HG03103 (cell line): ENCODE results near the gene FOXC2.
"Not testable (repeated sequence)": the region's sequence is repeated elsewhere in the genome, so short reads cannot be mapped to it uniquely, and the experiment has no call there.

Experiments
- ATAC-seq: cut with Tn5 transposase; IDR thresholded peaks from one replicate; pipeline ENCODE4 v1.9.1; 2021; ENCODE audit warnings: low read depth; ENCODE audit not compliant: unreplicated experiment

Gene FOXC2

DNA sequence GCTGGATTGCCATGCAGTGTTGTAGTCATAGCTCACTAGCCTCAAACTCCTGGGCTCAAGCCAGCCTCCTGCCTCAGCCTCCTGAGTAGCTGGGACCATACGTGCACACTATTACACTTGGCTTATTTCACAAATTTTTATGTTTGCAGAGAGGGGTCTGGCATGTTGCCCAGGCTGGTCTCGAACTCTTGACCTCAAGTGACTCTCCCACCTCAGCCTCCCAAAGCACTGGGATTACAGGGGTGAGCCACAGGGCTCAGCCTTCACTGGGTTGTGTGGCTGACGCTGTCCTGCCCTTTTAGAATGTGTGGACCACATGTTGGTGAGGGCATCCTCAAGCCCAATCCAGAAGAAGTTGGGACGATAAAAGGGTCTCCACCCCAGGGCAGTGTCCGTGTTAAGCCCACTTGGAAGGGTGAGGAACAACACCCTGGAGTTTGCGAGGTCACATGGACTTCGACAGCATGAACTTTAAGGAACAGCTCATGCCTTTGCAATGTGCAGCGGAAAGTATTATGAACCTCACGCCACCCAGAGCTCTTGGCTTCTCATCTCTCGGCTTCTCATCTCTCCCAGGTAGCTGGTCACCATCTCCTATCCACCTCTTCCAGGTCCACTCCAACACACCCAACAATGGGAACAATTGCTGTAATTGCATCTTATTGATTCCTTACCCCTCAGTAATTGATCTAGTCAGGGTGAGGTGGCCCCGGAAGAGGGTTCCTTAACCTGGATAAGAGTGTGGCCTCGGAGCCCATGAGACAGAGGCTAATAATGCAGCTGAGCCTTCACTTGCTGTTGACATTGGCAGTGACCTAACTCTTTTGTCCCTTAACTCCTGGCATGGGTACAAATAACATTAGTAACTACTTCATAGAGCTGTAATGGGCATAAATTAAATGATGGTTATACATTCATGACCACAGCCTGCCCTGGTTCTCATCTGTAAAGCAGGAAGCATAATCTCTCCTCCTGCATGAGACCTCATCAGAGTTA lies 18.4 kb downstream of the FOXC2 start:
- ATAC-seq: no peak

DNA sequence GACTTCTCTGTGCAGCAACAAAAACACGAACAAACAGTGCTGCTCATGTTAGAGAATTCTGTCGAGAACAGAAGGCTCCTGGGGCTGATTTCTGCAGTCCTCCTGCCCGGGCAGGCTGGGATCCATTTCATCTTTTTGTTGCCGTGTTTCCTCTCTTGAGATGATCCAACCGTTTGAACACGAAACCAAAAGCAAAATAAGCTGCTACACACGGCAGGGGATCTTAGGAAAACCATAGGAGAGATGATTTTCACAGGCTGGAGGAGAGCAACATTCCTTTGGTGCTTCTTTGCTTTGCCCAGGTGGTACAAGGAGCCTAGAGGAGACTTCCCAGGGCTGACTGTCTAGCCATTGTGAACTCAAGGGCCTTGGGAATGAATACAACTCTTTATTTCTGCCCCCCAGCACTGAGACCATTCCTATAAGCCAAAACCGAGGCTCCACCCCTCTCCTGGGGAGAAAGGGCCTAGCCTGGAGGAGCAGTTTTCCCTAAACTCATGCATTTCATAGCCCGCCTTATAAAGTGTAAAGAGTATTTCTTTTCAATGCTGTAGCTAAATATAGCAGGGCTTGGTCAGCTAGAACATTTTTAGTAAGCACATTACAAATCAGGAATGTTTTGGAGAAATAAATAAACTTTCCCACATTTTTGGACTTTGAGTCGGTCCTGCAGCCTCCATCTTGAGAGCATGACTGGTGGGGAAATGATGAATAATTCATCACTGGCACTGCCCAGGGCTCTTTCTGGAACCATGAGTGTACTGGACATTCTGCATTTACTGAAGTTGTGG lies 19.4 kb downstream of the FOXC2 start:
- no peak for ATAC-seq

DNA sequence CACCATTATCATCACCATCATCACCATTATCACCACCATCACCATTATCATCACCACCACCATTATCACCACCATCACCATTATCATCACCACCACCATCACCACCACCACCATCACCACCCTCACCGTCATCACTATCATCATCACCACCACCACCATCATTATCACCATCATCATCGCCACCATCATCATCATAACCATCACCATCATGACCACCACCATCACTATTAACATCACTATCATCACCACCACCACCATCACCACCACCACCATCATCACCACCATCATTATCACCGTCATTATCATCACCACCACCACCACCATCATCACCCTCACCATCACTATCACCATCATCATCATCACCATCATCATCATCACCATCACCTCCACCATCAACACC lies 20.9 kb downstream of the FOXC2 start:
- ATAC-seq: no peak

DNA sequence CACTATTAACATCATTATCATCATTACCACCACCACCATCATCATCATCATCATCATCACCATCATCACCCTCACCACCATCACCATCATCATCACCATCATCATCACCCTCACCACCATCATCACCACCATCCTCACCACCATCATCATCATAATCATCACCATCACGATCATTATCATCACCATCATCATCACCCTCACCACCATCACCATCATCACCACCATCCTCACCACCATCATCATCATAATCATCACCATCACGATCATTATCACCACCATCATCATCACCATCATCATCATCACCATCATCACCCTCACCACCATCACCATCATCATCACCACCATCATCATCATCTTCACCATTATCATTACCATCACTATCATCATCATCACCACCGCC lies 21.3 kb downstream of the FOXC2 start:
- not testable (repeated sequence) for ATAC-seq

DNA sequence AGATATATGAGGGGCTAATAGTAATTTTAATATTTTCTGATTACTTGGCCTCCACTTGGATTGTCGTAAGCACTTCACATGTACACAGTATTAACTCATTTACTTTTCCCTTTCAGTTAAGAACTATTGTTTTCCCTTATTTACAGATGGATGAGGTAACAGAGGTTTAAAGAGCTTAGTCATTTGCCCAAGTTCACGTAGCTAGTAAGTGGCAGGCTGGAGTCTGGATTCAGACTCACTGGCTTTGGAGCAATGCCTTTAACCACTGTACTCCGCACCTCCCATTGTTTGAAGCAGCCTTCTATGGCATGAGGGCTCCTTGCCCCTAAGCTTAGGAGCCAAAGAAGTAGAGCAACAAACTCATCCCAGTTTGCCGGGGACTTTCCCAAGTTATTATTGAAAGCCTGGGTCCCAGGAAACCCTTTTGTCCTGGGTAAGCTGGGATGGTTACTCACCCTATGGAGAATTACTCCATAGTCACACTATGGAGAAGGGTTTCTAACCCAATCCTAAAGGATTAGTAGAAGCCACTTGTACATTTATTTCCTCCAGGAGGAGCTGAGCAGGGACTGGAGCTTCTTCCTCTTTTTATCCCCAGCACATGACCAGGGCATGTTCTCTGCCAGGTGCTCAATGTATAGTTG lies 24.0 kb downstream of the FOXC2 start:
- ATAC-seq: no peak

DNA sequence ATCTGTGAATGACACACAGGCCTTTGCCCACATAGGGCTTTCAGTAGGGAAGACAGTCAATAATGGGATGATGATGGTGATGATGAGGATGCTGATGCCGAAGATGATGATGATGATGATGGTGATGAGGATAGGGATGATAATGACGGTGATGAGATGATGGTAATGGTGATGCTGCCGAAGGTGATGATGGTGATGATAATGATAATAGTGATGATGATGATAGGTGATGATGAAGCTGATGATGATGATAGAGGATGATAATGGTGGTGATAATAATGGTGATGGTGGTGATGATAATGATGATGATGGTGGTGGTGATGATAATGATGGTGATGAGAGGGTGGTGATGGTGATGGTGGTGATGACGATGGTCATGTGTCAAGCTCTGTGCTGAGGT lies 24.6 kb downstream of the FOXC2 start:
- ATAC-seq: no peak

DNA sequence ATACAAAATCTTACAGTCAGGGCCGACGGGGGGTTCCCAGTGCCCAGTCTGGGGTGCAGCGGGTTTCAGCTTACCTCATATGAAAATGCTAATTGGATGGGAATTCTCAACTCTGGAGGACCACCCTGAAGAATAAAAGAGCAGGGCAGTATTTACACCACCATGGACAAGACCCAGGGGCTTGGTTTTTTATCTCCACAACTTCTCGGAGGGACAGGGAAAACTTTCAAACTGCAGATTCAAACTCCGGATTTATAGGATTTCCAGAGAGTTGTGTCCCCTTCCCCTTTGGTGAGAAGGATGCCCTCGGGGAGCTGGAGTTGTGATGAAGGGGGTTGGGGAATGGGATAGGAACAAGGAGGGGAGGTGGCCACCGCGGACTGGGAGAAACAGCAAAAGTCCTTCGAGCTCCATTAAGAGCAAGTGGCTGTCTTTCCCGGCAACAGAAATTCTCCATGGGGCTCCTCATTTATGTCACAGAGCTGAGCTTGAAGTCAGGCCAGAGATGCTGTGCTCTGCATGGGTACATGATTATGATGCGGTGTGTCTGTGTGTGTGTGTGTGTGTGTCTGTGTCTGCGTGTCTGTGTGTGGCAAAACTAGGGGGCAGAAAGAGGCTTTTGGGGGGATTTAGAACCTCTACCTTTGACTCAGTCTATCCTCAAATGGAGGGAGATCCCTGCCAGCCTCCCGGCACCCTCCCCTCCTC lies 27.4 kb downstream of the FOXC2 start:
- ATAC-seq: no peak

DNA sequence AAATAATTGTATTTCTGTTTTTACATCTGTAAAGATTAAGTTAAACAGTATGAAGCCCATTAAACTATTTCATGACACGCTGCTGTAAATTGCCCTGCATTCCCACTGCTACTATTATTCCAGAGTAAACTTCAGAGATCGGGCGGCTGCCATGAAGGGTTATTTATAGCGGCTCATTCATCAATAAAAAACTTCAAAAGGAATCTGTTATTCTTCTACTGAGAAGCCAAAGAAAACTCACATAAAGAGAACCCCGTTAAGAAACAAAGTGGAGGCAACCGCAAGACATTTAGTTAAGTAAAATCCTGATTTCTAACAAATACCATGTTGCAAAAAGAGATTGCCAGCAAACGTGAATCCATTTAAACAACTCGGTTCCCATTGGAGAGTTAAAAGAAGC lies 28.1 kb downstream of the FOXC2 start:
- no peak for ATAC-seq

DNA sequence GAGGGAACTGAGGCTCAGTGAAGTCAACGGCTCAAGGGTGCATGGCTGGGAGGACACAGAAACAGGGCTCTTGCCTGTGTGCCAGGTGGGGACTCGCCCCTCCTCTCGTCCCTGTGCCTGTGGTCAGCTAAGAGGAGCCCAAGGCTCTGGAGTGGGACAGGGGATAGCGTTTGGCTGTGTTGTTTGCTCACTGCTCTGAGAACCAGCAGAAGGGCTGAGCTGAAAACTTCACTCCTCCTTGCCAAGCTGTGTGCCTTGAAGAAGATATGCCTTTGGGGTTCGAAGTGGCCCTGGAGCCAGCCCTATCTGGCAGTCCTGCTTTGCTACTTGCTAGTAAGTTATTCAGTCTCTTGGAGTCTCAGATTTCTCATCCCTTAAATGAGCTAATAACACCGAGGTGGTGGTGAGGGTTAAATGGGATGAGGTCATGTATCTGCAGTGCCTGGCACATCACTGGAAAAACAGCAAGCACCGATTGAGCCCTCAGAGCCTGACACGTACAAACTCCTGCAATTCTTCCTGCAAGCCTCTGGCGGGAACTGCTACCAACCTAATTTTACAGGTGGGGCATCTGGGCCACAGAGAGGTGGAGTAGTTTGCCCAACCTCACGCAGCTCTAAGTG lies 29.5 kb downstream of the FOXC2 start:
- no peak for ATAC-seq

DNA sequence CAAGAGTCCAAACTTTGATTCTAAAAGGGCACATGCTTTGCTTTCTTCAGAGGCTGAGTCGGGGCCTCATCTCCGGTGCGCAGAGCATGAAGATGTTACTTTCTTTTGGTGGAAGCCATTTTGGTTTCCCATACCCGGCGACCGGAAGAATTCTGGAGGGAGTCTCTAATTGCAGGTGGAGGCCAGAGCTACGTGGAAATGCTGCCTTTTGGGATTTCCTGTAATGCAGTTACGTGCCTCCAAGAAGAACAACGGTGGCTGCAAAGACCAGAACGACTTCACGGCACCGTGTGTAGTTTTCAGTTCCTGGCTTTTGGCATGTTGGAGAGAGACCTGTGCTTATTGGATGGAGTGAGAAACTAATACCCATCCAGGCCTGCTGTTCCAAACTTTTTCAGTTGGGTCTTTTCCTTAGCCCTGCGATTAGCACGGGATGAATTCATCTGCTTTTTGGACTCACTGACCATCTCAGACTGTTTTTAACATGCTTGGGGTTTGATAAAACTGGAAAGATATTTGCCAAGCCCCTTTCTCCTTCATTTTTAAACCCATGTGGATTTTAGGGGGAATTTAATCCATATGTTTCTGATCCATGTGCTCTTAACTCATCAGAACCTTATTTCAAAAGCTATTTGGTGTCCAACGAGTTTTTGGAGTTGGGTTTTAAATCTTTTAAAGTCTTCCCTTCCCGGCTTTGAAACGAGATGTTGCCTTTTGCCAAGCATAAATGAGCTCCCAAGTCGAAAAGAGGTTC lies 30.7 kb downstream of the FOXC2 start:
- no peak for ATAC-seq

DNA sequence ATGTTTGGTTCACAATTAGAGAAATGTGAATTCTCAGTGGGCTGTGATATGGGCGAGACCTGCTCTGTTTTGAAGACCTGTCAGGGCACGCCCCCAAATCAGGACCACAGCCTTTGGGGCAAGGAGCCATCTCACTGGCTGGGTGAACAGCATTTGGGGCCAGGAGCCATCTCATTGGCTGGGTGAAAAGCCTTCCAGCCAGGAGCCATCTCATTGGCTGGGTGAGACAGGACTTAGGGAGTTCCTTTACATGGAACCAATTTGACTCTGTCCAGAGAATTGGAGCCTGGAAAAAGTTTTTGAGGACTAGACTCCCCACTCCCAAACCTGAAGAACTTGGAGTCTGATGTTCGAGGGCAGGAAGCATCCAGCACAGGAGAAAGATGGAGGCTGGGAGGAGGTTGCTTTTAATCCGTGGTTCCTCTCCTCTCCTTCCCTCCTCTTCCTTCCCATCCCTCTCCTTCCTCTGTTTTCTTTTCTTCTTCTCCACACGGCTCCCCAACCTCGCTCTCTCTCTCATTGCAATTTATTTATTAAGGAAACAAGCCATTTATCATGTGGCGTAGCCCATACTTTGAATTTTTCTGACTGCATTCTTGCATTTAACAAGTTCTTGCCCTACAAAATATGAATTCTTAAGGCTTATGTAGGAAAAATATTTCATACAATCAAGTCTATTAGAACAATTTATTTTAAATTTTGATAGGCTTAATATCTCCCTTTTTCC lies 31.4 kb downstream of the FOXC2 start:
- ATAC-seq: no peak

DNA sequence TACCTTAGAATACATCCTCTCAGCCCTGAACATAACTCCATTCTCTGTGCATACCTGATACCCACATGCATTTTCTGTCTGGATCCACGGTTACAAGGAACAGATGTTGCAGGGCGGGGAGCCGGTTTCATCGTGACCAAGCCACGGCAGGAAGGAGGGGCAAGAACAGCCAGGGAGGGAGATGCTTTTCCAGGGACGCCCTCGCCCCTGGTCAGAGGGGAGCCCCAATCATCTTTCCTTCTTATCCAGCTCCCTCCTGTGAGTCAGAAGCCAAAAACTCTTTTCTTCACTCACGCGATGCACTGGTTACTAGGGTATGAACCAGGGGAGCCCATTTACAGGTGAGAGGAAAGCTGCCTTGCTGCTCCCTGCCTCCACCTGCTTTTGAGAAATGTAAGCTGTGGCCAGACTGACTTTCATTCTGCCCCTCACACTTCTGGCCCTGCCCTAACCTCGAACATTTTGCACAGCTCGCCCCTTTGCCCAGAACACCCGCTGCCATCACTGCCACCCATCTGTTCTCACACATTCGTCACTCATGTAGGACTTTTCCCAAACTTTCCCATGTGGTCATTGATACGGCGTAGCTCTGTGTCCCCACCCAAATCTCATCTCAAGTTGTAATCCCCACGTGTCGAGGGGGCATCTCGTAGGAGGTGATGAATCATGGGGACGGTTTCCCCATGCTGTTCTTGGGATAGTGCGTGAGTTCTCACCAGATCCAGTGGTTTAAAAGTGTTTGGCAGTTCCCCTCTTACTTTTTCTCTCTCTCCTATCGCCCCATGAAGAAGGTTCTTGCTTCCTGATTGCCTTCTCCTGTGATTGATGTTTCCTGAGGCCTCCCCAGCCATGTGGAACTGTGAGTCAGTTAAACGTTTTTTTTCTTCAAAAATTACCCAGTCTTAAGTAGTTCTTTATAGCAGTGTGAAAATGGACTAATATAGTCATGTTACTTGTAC lies 32.3 kb downstream of the FOXC2 start:
- no peak for ATAC-seq

DNA sequence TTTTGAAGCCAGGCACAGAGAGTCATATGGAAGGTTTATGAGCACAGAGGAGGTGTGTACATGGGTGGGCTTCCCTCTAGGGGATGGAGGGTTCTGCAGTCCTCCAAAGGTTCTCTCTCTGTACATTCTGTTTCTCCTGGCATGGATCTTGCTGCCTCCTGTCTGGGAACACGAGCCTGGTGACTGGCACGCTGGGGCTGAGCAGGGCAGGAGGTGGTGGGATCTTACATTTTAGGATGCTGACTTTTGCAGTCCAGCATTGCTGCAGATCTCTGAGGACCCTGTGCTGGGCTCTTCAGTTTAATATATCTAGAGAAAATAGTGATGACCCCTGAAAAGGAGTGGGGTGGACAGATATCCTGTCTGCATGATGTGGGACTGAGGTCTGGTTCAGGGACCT lies 34.7 kb downstream of the FOXC2 start:
- ATAC-seq: no peak

DNA sequence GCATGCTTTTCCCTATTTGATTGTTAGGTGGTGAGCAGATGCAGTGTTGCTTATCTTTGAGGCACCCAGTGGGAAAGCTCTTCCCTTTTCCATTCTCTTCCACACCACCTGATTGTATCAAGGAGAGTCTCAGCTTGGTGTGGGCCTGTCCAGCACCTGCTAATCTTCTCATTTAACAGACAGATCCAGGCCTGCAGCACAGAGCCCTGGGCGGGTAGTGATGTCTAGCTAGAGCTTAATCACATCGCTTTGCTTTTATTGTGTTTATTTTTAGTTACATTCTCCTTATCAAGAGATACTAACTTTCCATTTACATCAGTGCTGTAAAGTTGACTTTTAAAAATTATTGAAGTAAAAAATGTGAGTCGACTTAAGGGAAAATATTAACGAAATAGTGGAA lies 35.9 kb downstream of the FOXC2 start:
- ATAC-seq: no peak

DNA sequence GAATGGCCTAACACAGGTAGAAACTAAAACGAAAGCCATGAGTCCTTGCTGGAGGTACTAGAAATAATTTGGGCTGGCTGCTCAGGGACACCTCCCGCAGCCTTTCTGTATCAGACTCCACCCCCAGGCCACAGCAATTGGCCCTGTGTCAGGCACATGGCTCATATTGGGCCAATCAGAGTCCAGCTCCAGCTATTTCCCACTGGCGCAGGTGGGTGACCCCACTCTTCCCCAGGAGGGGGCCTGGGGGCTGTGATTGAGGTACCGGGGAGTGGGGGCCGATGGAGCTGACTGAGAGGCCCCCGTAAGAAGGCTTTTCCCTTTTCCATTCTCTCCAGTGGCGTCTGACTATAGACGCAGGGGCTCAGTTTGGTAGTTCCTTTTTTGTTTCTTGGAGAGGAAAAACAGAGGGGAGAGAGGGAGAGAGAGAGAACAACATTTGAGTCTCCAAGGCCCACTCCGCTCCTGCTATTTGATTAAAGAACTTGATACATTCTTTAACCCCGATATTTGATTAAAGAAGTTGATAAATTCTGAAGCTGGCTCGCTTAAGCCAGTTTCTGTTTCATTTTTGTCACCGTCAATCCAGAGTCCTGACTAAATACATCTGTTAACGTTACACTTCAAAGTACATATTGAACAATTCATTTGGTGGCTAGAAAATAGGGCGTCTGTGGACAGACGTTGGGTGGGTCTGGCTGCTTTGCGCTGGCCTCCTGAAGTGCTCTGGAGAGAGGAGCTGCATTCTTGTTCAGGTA lies 38.0 kb downstream of the FOXC2 start:
- no peak for ATAC-seq

DNA sequence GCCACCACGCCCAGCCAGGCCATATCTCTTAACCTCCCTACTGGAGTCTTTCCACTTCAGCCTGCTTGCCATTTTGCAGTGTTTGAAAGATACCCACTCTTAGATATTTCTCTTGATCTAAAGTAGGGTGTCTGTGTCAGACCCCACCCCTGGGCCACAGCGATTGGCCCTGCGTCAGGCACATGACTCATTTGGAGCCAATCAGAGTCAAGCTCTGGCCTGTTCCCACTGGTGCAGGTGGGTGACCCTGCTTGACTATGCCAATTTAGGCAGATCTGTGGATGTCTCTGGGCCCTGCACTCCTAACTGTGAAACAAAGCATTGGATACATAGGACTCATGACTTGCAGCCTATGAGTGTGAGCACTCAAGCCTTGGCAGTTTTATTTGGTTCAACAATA lies 39.3 kb downstream of the FOXC2 start:
- ATAC-seq: no peak

DNA sequence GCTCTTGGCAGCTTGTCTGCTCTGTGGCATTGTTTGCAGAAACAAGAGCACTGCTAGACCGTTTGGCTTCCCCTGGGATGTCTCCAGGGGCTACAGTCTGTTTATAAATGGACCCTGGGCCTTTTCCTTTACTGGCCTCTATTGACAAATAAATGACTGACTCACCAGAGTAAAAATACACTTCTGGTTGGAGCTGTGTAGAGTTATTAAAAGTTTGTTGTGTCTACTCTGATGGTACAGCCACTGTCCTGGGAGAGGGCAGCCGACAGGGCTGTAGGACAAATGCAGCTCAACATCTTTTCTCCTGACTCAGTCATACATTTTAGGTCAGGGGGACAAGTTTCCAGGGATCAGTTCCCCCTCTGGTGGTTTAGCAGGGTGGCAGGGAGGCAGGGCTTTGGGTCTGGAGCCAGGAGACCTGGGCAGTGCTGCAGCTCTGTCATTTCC lies 41.7 kb downstream of the FOXC2 start:
- ATAC-seq: no peak
